HG03095 (cell line): Measurements from ENCODE around the gene SOCS2.

Source experiments
- ATAC-seq: cut with Tn5 transposase; IDR thresholded peaks from one replicate; pipeline ENCODE4 v1.9.1; 2021; ENCODE audit warnings: moderate library complexity; ENCODE audit not compliant: unreplicated experiment

Gene SOCS2

DNA sequence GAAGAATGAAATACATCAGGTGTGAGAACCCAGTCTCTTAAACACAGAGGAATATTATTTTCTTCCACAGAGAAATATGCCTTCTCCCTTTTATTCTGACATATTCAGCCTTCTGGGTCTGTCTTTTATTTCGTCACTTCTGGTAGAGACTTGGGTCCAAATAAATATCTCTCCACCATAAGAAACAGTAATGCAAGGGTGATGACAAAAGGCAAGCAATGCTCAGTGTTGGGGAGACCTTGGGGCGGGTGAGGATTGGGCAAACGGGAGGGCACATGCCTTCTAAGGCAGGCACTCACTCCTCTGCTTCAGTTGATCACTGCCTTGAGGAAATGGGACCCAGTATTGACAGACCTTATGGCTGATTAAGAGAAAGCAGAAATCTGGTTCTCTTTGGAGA lies 6.7 kb upstream of the SOCS2 start:
- no peak for ATAC-seq

DNA sequence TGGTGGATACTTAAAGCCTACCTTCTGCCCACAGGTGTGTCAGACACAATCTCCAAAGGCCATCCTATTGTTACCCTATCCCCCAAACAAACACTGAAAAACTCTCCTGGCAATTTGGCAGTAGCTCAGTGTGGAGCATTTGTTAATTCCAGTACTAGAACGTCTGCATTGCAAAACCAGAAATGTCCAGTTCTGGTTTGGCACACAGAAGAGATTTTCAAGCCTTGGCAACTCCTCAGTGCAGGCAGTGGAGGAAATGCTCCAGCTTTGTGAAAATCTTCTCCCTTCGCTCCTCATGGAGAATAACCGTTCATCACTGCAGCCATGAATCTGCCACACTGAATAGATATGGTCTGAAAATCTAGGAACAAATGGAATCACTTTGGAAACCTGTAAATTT lies 5.3 kb upstream of the SOCS2 start:
- no peak for ATAC-seq

DNA sequence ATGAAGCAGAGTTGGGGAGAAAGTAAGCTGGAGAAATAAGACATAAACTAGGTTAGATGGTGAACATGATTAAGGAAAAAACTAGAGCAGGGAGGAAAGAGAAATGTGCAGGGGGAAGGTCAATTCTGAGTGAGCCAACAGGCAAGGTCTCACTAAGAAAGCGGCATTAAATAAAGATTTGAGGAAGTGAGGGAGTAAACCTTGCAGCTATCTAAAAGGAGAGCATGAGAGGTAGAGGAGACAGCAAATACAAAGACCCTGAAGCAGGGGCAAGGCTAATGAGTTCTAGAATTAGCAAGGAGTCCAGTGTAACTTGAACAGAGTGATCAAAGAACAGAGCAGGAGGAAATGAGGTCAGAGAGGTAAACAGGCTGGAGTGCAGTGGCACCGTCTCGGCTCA lies 4.4 kb upstream of the SOCS2 start:
- ATAC-seq: no peak

DNA sequence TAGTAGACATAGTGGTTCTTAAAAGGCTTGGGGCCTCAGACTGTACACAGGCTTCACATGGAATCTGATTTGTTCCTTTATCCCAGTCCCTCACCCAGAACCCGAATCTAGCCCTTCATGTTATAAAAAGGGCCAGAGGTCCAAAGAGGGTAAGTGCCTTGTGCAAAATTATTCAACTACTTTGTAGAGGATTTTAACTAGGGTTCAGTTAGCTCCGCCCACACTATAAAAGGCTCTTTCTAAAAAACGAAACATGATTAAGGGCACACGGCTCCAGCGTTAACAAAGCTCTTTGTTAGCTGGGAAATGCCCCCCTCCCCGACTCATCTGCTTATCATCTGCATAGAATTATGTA lies 3.2 kb upstream of the SOCS2 start:
- ATAC-seq: no peak

DNA sequence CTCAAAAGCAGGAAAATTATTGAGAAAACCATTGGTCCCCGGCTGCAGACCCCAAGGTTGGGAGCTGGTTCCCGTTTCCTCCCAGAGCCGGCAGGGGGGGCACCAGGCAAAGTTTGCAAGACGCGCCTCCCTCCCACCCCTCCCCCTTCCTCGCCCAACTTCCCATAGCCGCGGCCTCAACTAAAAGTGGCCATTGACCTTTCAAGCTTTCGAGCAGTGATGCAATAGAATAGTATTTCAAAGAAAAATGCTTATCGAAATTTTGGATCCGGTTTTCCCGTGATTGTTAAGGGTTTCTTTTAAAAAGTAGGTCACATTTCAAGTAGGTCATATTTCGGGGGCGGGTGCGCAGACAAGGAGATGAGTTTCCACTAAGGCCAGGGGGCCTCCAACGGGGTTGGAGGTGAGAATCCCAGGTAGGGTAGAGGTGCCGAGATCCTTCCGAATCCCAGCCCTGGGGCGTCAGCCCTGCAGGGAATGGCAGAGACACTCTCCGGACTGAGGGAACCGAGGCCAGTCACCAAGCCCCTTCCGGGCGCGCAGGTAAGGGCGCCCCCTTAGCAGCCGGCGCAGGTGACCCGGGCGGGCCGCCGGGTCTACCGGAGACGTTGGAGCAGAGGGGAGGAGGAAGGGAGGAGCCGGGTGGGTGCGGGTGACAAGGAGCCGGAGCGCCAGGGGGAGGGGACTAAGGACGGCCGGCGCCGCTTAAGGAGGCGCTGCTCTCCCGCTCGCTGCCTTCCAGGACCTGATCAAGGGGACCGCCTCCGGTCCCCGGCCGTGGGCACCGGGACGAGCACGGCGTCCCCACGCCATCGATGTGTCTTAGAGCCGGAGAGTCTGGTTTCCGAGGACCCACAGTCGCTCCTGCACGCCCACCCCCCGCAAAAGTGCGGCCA lies 2.6 kb upstream of the SOCS2 start:
- peak; percentile 44 for ATAC-seq

DNA sequence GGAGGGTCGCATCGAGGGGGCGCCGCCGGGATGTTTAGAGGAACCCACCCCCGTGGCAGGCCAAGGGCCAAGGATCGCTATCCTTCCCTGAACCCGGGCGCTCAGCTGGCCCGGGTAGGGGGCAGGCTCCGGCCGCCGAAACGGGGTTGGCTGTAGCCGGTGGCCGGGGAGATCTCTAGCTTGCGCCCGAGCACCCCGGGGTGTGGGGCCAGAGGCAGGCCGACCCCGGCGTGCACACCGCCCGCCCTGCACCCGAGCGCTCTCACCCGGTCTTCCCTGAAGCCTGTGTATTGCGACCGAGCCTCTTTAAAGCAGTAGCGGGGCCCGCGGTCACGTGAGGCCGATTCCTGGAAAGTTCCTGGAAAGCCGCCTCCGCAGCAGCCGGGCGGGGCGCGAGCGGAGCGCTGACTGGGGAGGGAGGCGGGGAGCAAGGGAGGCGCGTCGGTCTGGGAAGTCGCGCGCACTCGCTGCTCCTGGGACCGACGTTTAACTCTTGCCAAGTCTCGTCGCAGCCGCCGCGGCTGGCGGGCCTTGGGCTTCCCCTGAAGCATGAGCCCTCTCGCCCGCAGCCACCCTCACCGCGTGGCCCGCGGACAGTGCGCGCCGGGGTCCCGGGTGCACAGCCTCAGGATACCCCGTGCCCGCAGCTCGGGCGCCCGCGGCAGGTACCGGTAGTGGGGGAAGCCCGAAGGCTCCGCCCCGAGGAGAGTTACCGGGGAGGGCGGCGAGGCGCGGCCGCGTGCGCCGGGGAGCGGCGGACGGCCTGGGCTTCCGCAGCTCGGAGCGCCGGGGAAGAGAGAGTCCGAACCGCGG lies 1.7 kb upstream of the SOCS2 start:
- ATAC-seq: peak; percentile 44

DNA sequence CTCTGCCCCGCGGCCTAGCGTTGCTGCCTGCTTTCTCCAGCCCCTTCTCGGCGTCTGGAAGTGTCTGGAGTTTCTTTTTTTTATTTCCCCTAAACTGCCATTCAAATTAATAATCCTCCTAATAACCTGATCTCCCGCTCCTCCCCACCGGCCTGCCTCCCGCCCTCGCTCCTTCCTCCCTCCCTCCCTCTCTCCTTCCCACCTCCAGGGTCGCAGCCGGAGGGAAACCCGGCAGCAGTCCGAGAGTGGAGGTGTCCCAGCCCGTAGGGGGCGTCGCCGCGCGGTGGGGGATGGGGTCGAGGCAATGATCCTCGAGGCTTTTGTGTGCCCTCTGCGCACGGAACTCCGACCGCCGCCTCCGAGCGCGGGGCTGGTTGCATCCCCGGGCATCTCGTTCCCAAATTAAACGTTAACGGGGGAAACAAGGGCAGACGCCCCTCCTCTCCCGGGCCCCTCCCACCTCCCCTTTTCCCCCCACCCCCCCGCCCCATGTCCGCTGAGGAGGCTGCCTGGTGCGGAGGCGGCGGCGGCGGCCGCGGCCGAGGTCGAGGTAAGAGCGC lies 1.0 kb upstream of the SOCS2 start:
- ATAC-seq: peak; percentile 16

DNA sequence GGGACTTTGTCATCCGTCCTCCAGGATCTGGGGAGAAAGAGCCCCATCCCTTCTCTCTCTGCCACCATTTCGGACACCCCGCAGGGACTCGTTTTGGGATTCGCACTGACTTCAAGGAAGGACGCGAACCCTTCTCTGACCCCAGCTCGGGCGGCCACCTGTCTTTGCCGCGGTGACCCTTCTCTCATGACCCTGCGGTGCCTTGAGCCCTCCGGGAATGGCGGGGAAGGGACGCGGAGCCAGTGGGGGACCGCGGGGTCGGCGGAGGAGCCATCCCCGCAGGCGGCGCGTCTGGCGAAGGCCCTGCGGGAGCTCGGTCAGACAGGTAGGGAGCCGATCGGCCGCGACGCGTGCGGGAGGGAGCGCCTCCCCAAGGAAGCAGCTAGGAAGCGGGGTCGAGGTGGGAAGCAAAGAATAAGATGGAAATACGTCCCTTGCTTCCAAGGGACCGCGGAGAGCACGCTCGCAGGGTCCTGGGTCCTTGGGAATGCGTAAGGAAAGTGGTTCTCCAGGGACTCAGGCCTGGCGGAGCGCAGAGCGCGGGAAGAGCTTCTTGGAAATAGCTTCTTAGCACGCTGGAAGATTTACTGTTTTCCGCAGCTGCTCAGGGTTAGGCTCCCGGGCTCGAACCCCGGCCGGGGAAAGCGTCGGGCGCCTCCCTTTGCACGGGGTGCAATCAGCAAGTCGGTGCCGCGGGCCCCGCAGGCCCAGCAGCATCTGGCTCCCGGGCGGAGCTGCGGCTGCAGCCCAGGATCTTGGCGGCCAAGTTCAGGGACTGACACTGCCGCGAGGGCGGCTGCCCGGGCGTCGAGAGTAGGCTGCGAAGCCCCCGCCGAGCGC lies 457 bp downstream of the SOCS2 start:
- no peak for ATAC-seq

DNA sequence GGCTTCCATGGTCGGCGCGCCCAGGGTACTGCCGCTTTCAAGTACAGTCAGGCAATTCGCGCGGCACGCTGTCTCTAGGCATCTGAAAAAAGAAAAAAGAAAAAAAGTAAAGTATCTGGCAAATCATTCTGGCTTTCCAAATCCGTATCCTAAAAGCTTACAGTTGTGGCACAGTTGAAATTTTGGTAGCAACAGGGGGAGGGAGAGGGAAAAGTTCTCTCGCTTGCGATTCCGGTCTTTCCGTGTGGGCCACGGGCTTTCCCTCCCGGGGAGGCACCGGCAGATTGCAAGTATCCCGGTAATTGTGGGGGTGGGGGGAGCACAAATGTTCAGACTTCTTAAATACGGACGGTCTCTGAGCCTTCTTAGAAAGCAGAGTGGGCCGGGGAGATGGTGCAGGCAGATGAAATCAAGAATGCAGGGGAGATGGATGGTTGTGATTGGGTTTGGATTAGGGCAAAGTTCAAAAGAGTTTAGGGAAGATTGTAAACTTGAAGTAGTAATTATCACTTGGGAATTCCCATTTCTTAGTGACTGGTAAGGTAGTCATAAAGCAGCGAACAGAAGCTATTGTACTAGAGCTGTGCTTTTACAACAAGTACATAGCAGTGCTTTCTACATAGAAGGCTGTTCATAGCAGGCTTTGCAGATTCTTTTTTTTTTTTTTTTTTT lies 1.2 kb downstream of the SOCS2 start:
- no peak for ATAC-seq

DNA sequence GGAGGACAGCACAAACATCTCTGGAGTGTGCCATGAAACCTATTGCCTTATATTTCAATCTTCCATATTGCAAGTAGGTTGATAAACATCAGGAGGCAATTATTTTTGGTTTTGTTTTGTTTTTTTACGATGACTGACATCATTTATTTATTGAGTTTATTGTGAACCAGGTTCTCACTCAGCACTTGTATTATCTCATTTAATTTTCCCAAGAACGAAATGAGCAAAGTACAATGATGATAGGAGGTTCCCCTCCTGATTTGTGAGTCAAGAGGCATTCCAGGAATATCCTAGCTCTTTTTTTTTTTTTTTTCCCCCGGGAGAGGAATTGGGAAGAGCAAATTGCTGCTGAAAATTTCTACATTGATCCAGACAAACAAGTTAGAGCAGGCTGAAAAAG lies 4.7 kb downstream of the SOCS2 start:
- no peak for ATAC-seq

DNA sequence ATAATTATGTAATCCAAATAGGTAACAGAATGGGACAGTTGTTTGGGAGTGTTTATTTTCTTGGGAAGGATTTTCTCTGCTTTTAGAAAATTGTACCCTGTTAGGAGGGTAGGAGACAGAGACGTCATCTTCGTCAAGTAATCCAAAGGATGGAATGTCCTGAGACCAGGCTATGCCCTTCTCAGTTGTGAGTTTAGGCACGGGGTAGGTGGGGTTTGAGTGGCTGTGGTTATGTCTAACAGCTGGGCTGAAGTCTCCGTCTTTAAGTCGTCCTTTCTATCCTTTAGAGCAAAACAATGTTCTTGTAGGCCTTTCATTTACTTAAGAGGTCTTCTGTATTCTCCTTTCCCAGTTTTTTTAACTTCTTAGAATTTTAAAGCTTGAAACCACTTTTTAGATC lies 5.7 kb downstream of the SOCS2 start:
- no peak for ATAC-seq

DNA sequence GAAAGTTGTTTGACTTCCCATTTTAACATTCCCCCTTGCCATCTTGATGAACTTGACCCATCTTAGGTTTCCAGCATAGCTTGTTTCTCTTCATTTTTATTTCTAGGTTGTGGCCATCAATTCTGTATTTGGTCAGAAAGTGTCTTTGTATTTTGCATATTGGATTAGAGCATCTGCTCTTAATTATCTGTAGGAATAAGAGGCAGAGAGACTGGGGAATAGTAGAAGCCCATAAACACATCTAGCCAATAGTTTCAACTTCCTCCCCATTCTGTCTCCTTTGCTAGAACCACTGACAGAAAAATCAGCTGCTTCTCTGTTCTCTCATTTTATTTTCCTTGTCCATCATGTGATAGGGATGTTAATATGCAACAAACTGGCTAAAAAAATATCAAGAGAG lies 8.2 kb downstream of the SOCS2 start:
- ATAC-seq: no peak

DNA sequence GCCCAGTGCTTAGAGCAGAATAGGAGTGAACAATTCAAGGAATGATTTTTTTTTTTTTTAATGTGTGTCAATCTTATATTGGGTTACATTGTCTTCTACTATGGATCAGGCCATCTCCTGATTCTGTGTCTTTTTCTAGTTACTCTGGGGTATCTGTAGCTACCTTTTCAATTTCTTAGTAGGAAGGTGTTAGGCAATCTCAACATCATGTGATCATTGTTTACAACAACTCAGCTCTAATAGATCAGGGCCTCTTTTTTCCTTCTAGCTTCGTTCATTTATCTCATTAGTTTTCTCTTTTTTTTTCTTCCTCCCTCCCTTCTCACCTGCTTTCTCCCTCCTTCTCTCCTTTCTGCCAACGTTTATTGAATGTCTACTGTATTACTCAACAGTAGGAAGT lies 8.9 kb downstream of the SOCS2 start:
- ATAC-seq: no peak

DNA sequence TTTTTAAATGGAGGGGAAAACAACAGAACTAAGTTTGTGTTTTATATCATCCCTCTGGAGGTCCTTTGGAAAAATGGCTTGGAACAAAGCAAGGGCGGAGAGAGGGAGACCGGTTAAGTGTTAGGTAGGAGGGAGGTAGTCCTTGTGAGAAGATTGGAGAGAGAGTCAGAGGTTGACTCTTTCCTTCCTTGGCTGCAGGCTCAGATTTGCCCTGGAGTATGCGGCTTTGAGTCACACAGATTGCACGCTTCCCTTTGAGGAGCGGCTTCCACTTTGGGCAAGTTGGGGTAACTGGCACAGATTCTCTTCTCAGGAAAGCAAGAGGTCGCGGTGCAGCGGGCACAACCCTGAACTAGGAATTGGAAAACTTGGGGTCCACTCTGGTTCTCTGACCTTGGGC lies 9.9 kb downstream of the SOCS2 start:
- ATAC-seq: no peak

DNA sequence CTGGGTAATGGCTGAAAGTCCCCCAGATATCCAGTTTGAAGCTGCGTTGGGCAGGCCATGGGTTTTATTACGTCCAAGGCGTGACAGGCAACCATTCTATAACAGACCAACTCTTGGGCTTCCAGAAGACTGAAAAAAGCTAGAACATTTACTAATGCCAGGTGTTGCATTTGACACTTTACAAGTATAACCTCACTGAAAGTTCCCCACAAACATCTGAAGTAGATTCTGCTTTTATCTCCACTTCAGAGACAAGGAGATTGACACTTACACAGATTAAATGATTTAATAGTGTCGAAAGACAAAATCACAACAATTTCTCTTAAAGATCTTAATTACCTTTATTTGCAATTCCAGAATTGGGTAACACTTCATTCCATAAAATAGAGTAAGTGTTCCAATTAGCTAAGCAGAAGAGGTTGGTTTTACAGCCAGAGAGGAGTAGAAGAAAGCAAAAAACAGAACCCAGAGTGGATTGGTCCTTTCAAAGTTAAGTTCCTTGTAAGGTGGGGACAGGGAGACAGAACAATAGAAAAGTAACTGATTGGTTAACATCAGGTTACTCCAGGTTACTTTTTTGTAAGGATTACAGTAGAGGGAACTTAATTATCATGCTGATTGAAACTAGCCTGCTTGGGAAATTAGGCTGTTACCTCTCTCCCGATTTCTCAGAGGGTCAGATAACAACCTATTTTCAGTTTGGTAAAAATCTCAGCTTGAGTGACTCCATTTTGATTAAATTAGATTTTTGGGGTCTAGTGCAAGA lies 11.3 kb downstream of the SOCS2 start:
- ATAC-seq: no peak

DNA sequence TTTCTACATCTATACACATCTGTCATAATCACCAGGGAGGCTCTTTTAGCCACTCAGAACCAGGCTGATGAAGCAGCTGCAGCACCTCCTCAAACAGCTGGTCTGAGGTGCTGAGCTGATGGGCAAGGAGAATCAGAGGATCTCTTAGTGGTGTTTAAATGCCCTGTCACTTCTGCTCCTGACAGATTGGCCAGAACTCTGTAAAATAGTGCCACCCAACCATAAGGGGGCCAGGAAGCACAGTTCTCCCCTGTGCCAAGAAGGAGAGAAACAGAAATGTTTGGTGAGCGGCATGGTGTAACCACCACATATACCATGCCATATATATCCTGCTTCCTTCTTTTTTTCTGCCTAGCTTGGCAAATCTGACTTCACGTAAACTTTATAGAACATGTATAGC lies 12.8 kb downstream of the SOCS2 start:
- no peak for ATAC-seq

DNA sequence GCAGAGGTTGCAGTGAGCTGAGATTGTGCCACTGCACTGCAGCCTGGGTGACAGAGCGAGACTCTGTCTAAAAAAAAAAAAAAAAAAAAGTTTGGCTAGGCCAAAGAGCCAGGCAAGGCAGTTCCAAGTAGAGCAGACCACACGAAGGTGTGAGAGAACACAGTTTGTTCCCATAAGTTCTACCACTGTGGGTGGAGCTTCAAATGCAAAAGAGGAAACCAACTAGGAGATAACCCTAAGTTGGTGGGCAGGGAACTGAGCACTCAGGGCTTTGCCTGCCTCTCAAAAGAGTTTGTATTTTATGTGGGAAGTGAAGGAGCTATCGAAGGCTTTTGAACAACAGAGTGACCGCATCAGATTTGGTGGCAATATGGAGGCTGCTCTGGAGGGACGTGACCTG lies 15.1 kb downstream of the SOCS2 start:
- ATAC-seq: no peak

DNA sequence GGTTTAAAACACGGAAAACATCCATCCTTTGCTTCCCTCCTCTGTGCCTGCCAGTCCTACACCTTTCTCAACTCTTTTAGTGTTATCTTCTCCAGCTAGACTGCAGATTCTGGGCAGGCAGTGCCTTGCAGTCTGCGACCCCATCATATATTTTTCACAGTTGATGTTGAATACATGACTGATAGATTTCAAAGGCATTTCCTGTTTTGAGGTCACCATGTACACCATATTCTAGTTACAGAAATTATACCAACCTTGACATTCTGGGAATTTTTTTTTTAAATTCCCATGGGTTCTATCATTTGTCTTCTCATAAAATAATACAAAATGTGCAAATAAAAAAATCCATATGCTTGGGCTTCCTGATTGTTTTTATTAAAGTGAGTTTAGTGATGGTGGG lies 16.6 kb downstream of the SOCS2 start:
- ATAC-seq: no peak

DNA sequence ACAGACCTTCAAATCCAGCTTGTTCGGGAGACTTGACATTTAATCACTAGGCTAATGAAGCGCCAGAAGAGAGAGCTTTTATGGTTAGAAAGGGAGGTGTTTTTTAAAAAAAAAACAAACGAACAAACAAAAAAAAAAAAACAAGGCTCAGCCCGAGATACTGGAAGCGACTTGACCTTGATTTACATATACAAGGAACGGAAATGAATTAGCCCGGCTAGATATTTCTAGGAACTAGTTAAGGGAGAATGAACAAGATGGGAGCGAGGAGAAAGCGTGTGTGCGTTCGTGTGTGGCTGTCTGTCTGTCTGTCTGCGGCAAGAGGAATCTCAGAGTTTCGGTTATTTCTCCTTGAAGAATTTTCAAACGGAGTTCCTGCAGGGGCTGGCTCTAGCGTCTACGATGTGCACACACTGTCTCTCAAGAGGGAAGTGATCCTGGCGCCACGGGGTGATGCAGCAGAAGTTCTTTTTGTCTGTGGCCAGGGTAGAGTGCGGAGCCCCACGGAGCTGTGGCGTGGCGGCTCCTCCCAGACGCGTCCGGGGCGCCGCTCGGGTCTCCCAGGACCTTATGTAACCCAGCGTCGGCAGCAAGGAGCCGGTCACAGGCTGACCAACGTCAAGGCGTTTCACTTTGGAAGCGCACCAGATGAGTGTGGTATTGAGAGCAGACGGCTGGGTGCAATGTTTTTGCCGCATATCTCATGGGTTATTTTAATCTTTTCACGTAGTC lies 18.8 kb downstream of the SOCS2 start:
- ATAC-seq: peak; percentile 79
